Psoas muscle (tissue), 8 donors: Measurements from ENCODE around the gene TEX50. TPM values are rescaled to one million over a fixed set of nuclear protein-coding genes. Genes with fewer than 3 reads are reported as not detected.
"Not testable (repeated sequence)": the region's sequence is repeated elsewhere in the genome, so short reads cannot be mapped to it uniquely, and the experiment has no call there.

ENCODE experiments used
- ATAC-seq, 4 donors: fragments of 200-7000 bp; cut with Tn5 transposase; one replicate each; pipeline ENCODE4 v1.9.1; 2020; ENCODE audit warnings: moderate library complexity in 3 of 4, mild to moderate bottlenecking in 2 of 4
- DNase-seq, 2 donors: peaks; one replicate each; pipeline ENCODE4 v3.0.0-alpha.2; 2020
- H3K27ac ChIP-seq: fragments of 200-600 bp; one replicate; pipeline ENCODE4 v1.8.0; 2022
- H3K27me3 ChIP-seq, 3 donors: fragments of 200-600 bp in 1 of 3; one replicate each; pipeline versions ENCODE4 v1.6.1 to v1.8.0; 2013 to 2022; ENCODE audit warnings: low read length in 2 of 3, mild to moderate bottlenecking in 2 of 3, moderate library complexity in 1 of 3; ENCODE audit not compliant: insufficient read depth in 3 of 3
- H3K36me3 ChIP-seq, 2 donors: fragments of 200-600 bp in 1 of 2; one replicate each; pipeline versions ENCODE4 v1.6.1 to v1.8.0; 2013 to 2022; ENCODE audit warnings: low read depth in 1 of 2, mild to moderate bottlenecking in 1 of 2, moderate library complexity in 1 of 2; ENCODE audit not compliant: insufficient read depth in 1 of 2
- H3K4me1 ChIP-seq: fragments of 200-600 bp; one replicate; pipeline ENCODE4 v1.8.0; 2022
- H3K4me3 ChIP-seq: fragments of 200-600 bp; one replicate; pipeline ENCODE4 v1.8.0; 2022; ENCODE audit warnings: mild to moderate bottlenecking
- H3K9me3 ChIP-seq: fragments of 200-600 bp; one replicate; pipeline ENCODE4 v1.8.0; 2022
- CTCF ChIP-seq: fragments of 200-600 bp; IDR thresholded peaks from one replicate; pipeline ENCODE4 v1.8.0; 2022; ENCODE audit warnings: antibody characterized with exemption
- WGBS, 3 donors: extraction: QIAGEN DNeasy Blood & Tissue Kit; methylation state at CpG; one replicate each; pipeline versions ENCODE4 v1.1.6 to v1.1.7; 2013; 5-methylcytosine and 5-hydroxymethylcytosine counted together
- intact Hi-C, 2 donors: fragments of 100-400 bp; cut with DNase I; formaldehyde crosslinking; loops; one replicate each; pipeline versions ENCODE4 v1.11.0 to v1.14.2; 2022
- polyA plus RNA-seq, 3 donors: library from polyadenylated mRNA; stranded (reverse); fragments of 200-250 nt; gene quantifications; one replicate each; pipeline ENCODE4 v1.2.3, GENCODE V29; 2013
- total RNA-seq, 4 donors: library from RNA; stranded (reverse); fragmentation: NEBNext Ultra II Directional in 2 of 4; extraction: Animal tissue kit (Norgen Biotek cat#: 25700) in 2 of 4; gene quantifications; one replicate each; pipeline versions ENCODE4 v1.2.1 to v1.2.4, GENCODE V29; 2021 to 2023
- donor health status: healthy with polysubstance abuse.
- donor health status: DM: no; HTN: no; CAD: no; lungs with moderate emphysema.
- donor health status: Bipolar disorder and iron deficiency.
- donor health status: healthy.
- donor health status: DM: yes; HTN: yes; CAD: no.
- donor health status: DM: no; HTN: no; CAD: no.
- donor health status: DM: no; HTN: no; CAD: no.
- donor health status: DM: yes; HTN: yes; CAD: no.

Gene TEX50
- total and polyA plus RNA-seq, 7 donors, result not detected

DNA sequence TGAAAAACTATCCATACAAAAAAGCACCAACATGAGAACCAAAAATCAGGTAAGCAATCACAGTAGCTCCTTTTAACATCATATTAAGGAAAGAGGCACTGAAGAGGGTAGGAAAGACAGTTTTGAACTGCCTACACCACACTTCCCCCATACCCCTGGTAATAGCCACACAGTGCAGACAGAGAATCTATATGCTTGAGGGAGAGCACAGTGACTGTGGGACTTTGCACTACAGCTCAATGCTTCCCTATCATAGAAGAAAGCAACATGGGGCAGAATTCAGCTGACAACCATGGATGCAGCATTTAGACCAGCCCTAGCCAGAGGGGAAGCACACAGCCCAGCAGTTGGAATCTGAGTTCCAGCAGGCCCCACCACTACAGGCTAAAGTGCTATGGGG lies 7.9 kb upstream of the TEX50 start:
- ATAC-seq (no peak), DNase-seq (no peak)
- intact Hi-C loops, result no loop called here
- Histone ChIP-seq H3K36me3 (no peaks in the 10 kb centered on the region), H3K9me3 (no peaks in the 10 kb centered on the region), H3K27ac (no peak overlapping the region), H3K4me1 (no peaks in the 10 kb centered on the region), H3K4me3 (no peak overlapping the region), H3K27me3 (no peaks in the 10 kb centered on the region)
- no peak for TF ChIP-seq CTCF

DNA sequence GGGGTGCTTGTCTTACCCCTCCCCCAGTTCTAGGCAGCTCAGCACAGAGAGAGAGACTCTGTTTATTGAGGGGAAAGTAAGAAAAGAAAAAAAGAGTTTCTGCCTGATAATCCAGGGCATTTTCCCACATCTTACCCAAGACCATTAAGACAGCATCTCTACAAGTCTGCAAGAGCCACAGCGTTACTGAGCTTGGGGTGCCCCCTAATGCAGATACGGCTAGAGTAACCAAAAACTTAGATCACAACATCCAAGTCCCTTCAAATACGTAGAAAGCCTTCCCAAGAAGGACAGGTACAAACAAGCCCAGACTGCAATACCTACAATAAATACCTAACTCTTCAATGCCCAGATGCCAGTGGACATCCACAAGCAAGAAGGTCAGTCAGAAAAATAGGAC lies 6.2 kb upstream of the TEX50 start:
- 73 to 85% (median 82%) methylated on average over 3 of the region's 3 CpGs for WGBS, 3 donors
- no peaks in the 10 kb centered on the region for H3K4me1 ChIP-seq
- H3K36me3 ChIP-seq, result no peaks in the 10 kb centered on the region
- no peak for DNase-seq
- no peak overlapping the region for H3K27ac ChIP-seq
- no peak overlapping the region for H3K4me3 ChIP-seq
- intact Hi-C loops, result no loop called here
- H3K27me3 ChIP-seq, result no peaks in the 10 kb centered on the region
- TF ChIP-seq CTCF, result no peak
- no peaks in the 10 kb centered on the region for H3K9me3 ChIP-seq
- no peak for ATAC-seq

DNA sequence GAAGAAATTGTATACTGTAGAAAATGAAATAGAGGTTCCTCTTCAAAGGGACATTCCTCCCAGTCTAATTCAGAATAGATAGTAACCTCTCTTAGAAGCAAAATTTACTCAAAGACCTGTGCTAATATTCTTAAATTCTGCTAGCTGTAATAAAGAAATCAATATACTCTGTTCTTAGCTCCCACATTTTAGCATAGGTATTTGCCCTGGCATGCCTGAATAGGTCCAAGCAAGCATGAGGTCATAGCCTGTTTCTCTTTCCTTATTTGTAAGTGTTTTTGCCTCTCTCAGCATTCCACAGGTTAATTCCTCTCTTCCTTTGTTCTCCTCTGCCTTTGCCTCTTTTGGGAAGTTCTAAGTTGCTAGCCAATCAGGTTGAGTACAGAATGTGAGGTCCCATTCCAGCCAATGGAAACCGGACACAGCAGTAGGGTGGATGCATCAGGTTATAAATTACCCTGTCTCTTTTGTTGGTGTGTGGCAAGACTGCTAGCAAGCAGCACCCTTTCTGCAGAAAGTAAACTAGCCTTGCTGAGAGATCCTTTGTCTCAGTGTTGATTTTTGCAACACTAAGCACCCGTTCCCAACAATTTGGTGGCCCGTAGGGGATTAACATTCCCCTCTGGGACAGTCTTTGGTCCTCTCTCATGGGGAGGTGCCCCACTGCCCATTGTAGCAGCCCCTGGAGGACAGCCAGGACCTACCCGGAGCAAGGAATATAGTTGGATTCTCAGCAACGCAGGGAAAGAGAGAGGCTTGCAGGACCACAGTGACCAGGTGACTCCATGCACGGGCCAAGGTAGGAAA lies 2.3 kb downstream of the TEX50 start:
- H3K27me3 ChIP-seq, H3K36me3 ChIP-seq, intact Hi-C loops, H3K4me3 ChIP-seq, H3K9me3 ChIP-seq, DNase-seq, H3K4me1 ChIP-seq, ATAC-seq, H3K27ac ChIP-seq: not testable (repeated sequence)
- 84 to 91% (median 88%) methylated on average over 6 of the region's 6 CpGs for WGBS, 3 donors

DNA sequence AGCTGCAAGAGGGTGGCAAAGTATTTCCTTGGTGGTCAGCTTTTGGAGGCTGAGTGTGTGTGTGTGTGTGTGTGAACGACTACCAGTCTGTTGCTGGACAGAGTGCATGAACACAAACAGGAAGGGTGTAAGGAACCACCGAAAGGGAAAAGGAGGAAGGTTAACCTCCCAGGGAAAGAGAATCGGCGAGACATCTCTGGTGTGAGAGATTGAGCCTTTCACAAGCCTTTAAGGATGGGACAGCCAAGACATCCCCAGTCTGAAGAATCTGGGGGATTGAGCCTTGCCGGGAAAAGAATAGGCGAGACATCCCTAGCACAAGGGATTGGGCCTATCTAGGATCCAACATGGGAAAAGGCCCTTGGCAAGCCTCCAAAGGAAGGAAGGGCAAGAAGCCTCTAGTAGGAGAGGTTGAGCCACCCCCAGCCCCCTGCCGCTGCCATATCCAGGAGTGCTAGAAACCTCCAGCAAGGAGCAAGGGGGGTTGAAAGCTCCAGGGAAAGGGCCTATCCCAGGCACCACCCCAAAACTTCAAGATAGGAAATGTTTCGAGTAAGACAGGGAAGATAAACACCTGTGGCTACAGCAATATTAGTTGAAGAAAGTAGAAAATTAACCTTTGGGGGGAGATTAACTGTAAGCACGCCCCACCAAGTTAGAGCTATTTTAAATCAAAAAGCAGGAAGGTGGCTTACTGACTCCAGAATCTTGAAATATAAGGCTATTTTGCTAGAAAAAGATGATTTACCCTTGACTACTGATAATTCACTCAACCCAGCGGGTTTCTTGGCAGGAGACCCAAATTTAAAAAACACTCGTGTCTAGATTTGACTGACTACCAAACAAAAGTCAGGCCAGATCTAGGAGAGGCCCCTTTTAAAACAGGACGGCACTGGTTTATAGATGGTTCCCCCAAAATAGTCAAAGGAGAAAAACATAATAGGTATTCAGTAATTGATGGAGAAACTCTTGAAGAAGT lies 3.2 kb downstream of the TEX50 start:
- intact Hi-C loops, result no loop called here
- no peak for TF ChIP-seq CTCF
- ATAC-seq, result no peak

DNA sequence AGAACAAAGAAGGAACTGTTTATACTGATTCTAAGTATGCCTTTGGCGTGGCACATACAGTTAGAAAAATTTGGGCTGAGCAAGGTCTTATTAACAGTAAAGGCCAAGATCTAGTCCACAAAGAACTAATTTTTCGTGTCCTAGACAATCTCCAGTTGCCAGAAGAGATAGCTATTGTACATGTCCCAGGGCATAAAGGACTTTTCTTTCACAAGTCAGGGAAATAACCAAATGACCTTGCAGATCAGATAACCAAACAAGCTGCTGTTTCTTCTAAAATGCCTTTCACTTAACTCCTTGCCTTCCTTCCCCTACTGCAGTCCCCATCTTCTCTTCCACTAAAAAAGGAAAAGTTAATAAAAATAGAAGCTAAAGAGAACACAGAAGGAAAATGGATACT lies 4.0 kb downstream of the TEX50 start:
- no peak overlapping the region for H3K4me3 ChIP-seq
- no peaks in the 10 kb centered on the region for H3K36me3 ChIP-seq
- H3K9me3 ChIP-seq, result no peaks in the 10 kb centered on the region
- no peak for ATAC-seq
- 30 to 47% (median 42%) methylated on average over 2 of the region's 2 CpGs for WGBS, 3 donors
- H3K27me3 ChIP-seq, result no peaks in the 10 kb centered on the region
- H3K27ac ChIP-seq, result no peak overlapping the region
- DNase-seq, result no peak
- H3K4me1 ChIP-seq, result no peaks in the 10 kb centered on the region
- TF ChIP-seq CTCF, result no peak
- intact Hi-C loops, result no loop called here

More for the DNA sequence above, 3.2 kb downstream of the TEX50 start:
- no peaks in the 10 kb centered on the region for H3K4me1 ChIP-seq
- H3K27me3 ChIP-seq, result no peaks in the 10 kb centered on the region
- 77 to 83% (median 82%) methylated on average over 12 of the region's 12 CpGs for WGBS, 3 donors
- no peak for DNase-seq
- H3K4me3 ChIP-seq, result no peak overlapping the region
- no peaks in the 10 kb centered on the region for H3K9me3 ChIP-seq
- H3K36me3 ChIP-seq, result no peaks in the 10 kb centered on the region
- H3K27ac ChIP-seq, result no peak overlapping the region

DNA sequence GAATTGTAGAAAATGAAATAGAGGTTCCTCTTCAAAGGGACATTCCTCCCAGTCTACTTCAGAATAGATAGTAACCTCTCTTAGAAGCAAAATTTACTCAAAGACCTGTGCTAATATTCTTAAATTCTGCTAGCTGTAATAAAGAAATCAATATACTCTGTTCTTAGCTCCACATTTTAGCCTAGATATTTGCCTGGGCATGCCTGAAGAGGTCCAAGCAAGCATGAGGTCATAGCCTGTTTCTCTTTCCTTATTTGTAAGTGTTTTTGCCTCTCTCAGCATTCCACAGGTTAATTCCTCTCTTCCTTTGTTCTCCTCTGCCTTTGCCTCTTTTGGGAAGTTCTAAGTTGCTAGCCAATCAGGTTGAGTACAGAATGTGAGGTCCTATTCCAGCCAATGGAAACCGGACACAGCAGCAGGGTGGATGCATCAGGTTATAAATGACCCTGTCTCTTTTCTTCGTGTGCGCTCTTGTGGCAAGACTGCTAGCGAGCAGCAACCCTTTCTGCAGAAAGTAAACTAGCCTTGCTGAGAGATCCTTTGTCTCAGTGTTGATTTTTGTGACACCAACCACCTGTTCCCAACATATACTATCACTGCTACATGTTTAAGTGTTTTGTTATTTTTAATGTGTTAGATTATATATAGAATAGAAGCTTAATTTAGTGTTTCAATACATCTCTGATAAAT lies 7.5 kb downstream of the TEX50 start:
- H3K27ac ChIP-seq, H3K36me3 ChIP-seq, H3K4me1 ChIP-seq, DNase-seq, intact Hi-C loops, ATAC-seq, H3K9me3 ChIP-seq, H3K4me3 ChIP-seq, H3K27me3 ChIP-seq: not testable (repeated sequence)
- WGBS, 3 donors, result 79 to 83% (median 82%) methylated on average over 4 of the region's 4 CpGs
